OCI-LY3 (cell line): Measurements from ENCODE around the gene SERHL2.
A peak's percentile ranks its signal among the peaks of the same experiment; 100 is the strongest.
"Not testable (repeated sequence)": the region's sequence is repeated elsewhere in the genome, so short reads cannot be mapped to it uniquely, and the experiment has no call there.

Source experiments
- H2AFZ ChIP-seq: fragments of 200-600, 300-600 bp; shearing (Covaris generic); 2 replicates; pipeline ENCODE4 v1.6.0; 2014; ENCODE audit warnings: antibody characterized with exemption, low read depth, low read length
- H3K27ac ChIP-seq: fragments of 200-600, 300-600 bp; sonication (generic); 2 replicates; pipeline ENCODE4 v1.5.1; 2014; ENCODE audit warnings: mild to moderate bottlenecking, low read length, moderate library complexity, mixed read lengths
- H3K27me3 ChIP-seq: fragments of 200-600, 300-600 bp; sonication (generic); 2 replicates; pipeline ENCODE4 v1.6.1; 2014; ENCODE audit warnings: low read depth, low read length, mixed read lengths
- H3K36me3 ChIP-seq: fragments of 200-600, 300-600 bp; sonication (generic); replicated peaks from 2 replicates; pipeline ENCODE3; 2014; ENCODE audit warnings: low read depth, low read length, mixed read lengths
- H3K4me1 ChIP-seq: fragments of 300-600, 200-600 bp; sonication (generic); 2 replicates; pipeline ENCODE4 v1.6.1; 2014; ENCODE audit warnings: low read length, mixed read lengths
- H3K4me2 ChIP-seq: fragments of 200-600, 300-600 bp; sonication (generic); 2 replicates; pipeline ENCODE4 v1.6.1; 2014; ENCODE audit warnings: low read length, mixed read lengths
- H3K4me3 ChIP-seq: fragments of 300-600, 200-600 bp; sonication (generic); 2 replicates; pipeline ENCODE4 v1.5.1; 2014; ENCODE audit warnings: antibody characterized with exemption, mild to moderate bottlenecking, low read length, moderate library complexity
- H3K79me2 ChIP-seq: fragments of 300-600, 200-600 bp; shearing (Covaris generic); 2 replicates; pipeline ENCODE4 v1.6.1; 2014; ENCODE audit warnings: mild to moderate bottlenecking, low read length, mixed read lengths
- H3K9ac ChIP-seq: fragments of 300-600, 200-600 bp; shearing (Covaris generic); 2 replicates; pipeline ENCODE4 v1.6.0; 2014; ENCODE audit warnings: mild to moderate bottlenecking, low read length, moderate library complexity
- H3K9me3 ChIP-seq: fragments of 200-600, 300-600 bp; shearing (Covaris generic); 2 replicates; pipeline ENCODE4 v1.6.1; 2014; ENCODE audit warnings: low read length, mixed read lengths; ENCODE audit not compliant: insufficient read depth
- H4K20me1 ChIP-seq: fragments of 200-600, 300-600 bp; sonication (generic); 2 replicates; pipeline ENCODE4 v1.6.1; 2016; ENCODE audit warnings: low read length, mixed read lengths; ENCODE audit not compliant: insufficient read depth
- EZH2phosphoT487 ChIP-seq: fragments of 200-600 bp; shearing (Covaris generic); IDR thresholded peaks from 2 replicates; pipeline ENCODE4 v1.6.1; 2018; ENCODE audit warnings: antibody characterized with exemption, mixed run types, low read depth
- TF ChIP-seq, protein P1 (sequence below): fragments of 200-600, 300-600 bp; sonication (generic); IDR thresholded peaks from 2 replicates; pipeline ENCODE4 v1.5.1; 2014; ENCODE audit warnings: antibody characterized with exemption, low read length, low read depth

The SERHL2 gene

DNA sequence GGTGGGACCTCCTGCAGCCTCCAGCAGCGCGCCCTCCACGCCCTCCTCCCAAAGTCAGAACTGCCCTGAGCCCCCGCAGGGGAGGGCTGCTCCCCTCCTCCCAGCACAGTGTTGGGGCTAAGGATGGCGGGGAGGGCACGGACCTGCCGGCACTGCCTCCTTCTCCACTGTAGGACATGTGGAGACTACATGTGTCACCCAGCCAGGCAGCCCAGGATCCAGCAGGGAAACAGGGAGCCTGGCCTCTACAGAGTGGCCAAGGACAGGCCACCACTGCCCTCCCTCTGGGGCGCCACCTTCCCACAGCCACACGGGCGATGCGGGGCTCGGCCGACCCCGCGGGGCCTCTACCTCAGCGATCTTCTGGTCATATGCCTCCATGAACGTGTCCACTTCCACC lies 39.4 kb upstream of the SERHL2 start:
- not testable (repeated sequence) for H2AFZ ChIP-seq, H3K4me1 ChIP-seq, H3K36me3 ChIP-seq, H3K9ac ChIP-seq, H3K4me2 ChIP-seq, H4K20me1 ChIP-seq, H3K4me3 ChIP-seq, H3K27me3 ChIP-seq, H3K27ac ChIP-seq, H3K9me3 ChIP-seq
- peaks cover 33% of the 10 kb centered on the region for H3K79me2 ChIP-seq

DNA sequence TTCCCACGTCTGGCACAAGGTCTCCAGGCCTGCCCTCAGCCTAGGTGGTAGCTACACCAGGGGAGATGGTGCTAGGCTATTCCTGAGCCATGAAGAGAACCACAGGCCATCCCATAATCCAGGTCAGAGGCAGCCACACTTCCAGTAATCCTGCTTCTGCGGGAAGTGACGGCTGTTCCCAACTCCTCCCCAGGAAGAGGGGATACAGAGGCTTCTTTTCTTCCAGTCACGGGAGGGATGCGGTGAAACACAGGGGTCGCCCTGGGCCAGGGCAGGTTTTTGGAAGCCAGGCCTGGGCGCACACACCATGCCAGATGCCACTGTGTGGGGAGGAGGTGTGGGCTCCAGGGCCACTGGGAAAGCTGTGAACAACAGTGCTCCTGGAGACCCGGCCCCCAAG lies 38.5 kb upstream of the SERHL2 start:
- H3K36me3 ChIP-seq, H2AFZ ChIP-seq, H3K9ac ChIP-seq, H3K9me3 ChIP-seq, H3K4me2 ChIP-seq, H4K20me1 ChIP-seq, H3K27me3 ChIP-seq, H3K27ac ChIP-seq, H3K4me3 ChIP-seq, H3K4me1 ChIP-seq: not testable (repeated sequence)
- peaks cover 41% of the 10 kb centered on the region for H3K79me2 ChIP-seq

DNA sequence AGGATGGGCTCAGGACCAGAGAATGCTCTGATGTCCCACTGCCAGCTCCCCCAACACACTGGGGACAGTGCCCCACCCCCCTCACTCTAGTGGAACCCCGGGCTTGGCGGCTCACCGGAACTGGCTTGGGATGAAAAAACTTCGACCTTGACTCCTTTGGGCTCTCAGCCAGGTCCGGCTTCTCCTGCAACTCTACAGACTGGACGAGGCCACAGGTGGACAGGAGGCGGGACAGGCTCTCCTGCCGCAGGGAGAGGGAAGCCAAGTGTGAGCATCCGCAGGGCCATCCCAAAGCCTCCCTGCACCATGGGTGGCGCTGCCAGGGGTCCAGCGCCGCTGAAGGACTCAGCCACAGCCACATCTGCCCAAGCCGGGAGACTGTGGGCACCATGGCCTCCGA lies 37.9 kb upstream of the SERHL2 start:
- H3K79me2 ChIP-seq, result peaks cover 41% of the 10 kb centered on the region
- H3K36me3 ChIP-seq, result peaks cover 7% of the 10 kb centered on the region
- H3K4me1 ChIP-seq, result peaks cover 5% of the 10 kb centered on the region

DNA sequence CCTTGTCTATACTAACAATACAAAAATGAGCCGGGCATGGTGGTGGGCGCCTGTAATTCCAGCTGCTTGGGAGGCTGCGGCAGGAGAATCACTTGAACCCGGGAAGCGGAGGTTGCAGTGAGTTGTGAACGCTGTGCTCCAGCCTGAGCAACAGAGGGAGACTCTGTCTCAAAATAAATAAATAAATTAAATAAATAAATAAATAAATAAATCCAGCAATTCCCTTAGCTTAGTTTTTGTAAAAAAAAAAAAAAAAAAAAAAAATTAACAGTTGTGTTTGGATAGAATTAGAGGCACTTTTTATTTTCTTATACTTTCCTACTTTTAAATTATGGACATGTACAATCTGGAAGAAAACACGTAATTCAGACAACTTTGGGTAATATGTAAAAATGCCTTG lies 36.7 kb upstream of the SERHL2 start:
- peaks cover 41% of the 10 kb centered on the region for H3K79me2 ChIP-seq
- not testable (repeated sequence) for H3K36me3 ChIP-seq, H3K4me3 ChIP-seq, H2AFZ ChIP-seq, H3K4me2 ChIP-seq, H3K27me3 ChIP-seq, H3K9ac ChIP-seq, H3K4me1 ChIP-seq, H3K27ac ChIP-seq, H3K9me3 ChIP-seq, H4K20me1 ChIP-seq

More for the DNA sequence above, 37.9 kb upstream of the SERHL2 start:
- Histone ChIP-seq H3K9ac (no peak overlapping the region), H2AFZ (no peak overlapping the region), H3K27ac (no peak overlapping the region), H3K27me3 (no peaks in the 10 kb centered on the region), H3K9me3 (no peaks in the 10 kb centered on the region), H3K4me3 (no peak overlapping the region), H4K20me1 (peaks cover 10% of the 10 kb centered on the region; the same call in 1 of the 2 replicates), H3K4me2 (no peak overlapping the region)
- TF ChIP-seq, protein P1, sequence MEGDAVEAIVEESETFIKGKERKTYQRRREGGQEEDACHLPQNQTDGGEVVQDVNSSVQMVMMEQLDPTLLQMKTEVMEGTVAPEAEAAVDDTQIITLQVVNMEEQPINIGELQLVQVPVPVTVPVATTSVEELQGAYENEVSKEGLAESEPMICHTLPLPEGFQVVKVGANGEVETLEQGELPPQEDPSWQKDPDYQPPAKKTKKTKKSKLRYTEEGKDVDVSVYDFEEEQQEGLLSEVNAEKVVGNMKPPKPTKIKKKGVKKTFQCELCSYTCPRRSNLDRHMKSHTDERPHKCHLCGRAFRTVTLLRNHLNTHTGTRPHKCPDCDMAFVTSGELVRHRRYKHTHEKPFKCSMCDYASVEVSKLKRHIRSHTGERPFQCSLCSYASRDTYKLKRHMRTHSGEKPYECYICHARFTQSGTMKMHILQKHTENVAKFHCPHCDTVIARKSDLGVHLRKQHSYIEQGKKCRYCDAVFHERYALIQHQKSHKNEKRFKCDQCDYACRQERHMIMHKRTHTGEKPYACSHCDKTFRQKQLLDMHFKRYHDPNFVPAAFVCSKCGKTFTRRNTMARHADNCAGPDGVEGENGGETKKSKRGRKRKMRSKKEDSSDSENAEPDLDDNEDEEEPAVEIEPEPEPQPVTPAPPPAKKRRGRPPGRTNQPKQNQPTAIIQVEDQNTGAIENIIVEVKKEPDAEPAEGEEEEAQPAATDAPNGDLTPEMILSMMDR, result no peak
- no peak for TF ChIP-seq EZH2phosphoT487

DNA sequence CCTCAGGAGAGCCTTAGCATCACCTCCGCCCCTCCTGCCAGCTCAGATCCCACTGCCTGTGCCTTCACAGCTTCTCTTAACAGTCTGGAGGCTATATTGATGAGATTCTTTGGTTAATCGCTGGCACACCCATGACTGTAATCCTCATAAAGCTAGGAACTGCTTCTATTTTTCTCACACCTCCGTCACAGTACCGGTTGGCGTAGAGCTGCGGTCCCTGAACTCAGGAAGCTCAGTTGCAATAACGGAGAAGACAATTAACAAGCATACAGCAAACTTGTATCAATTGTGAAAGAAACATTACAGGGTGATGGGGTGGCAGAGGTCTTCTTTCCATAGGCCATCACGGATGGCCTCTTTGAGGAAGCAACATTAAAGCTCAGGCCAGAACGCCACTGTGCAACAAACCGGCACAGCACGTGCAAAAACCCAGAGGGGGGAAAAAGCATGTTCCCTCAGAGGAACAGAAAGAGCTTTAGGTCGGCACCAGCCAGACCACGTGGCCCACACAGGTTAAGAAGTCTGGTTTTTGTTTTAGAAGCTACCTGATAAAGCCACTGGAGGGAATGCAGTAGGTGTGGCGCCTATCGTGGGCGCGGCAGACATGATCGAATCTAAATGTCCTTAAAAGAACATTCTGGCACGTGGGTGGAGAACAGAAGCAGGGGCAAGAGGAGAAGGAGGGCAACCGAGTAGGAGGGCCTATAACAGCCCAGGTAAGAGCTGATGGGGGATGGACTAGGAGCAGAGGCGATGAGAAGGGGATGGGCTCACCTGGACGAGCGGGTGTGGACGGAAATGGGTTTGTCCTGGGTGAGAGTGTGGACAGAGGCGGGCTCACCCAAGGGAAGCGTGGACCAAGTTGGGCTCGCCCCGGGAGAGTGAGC lies 34.9 kb upstream of the SERHL2 start:
- not testable (repeated sequence) for H3K36me3 ChIP-seq, H3K27me3 ChIP-seq, H2AFZ ChIP-seq, H3K9me3 ChIP-seq, H4K20me1 ChIP-seq, H3K4me1 ChIP-seq
- H3K79me2 ChIP-seq, result peaks cover 41% of the 10 kb centered on the region
- peak overlapping the region; percentile 61 for H3K27ac ChIP-seq
- H3K9ac ChIP-seq, result peak overlapping the region; percentile 94
- H3K4me3 ChIP-seq, result peak overlapping the region; percentile 92
- peak overlapping the region; percentile 87 for H3K4me2 ChIP-seq
